Liver (tissue), 3 donors: ENCODE data around the gene RBM6.

ENCODE experiments used
- ATF3 ChIP-seq: IDR thresholded peaks from 2 replicates; pipeline ENCODE4 v1.6.1; 2016; ENCODE audit warnings: antibody characterized with exemption
- CTCF ChIP-seq: fragments of 150-350 bp; IDR thresholded peaks from 2 replicates; pipeline ENCODE4 v1.5.1; 2017; ENCODE audit warnings: improper control_type of control experiment, low read depth, low read length; ENCODE audit not compliant: missing input control
- EGR1 ChIP-seq, 2 donors: IDR thresholded peaks; 2 replicates each; pipeline ENCODE4 v1.6.1; 2016 to 2018; ENCODE audit warnings: antibody characterized with exemption in 2 of 2, low read depth in 2 of 2
- GABPA ChIP-seq, 2 donors: IDR thresholded peaks in 1 of 2; conservative IDR thresholded peaks in 1 of 2; 2 replicates each; pipeline ENCODE4 v1.6.1; 2016; ENCODE audit warnings: antibody characterized with exemption in 2 of 2, mild to moderate bottlenecking in 1 of 2, moderate library complexity in 1 of 2
- HNF4A ChIP-seq, 2 donors: conservative IDR thresholded peaks; 2 replicates each; pipeline ENCODE4 v1.6.1; 2016; ENCODE audit warnings: antibody characterized with exemption in 2 of 2, mild to moderate bottlenecking in 2 of 2
- JUND ChIP-seq, 2 donors: IDR thresholded peaks; 2 replicates each; pipeline ENCODE4 v1.6.1; 2016; ENCODE audit warnings: antibody characterized with exemption in 2 of 2
- MAX ChIP-seq: IDR thresholded peaks from 2 replicates; pipeline ENCODE4 v1.6.1; 2016; ENCODE audit warnings: antibody characterized with exemption
- RAD21 ChIP-seq, 2 donors: IDR thresholded peaks; 2 replicates each; pipeline ENCODE4 v1.6.1; 2016; ENCODE audit warnings: antibody characterized with exemption in 2 of 2, mild to moderate bottlenecking in 2 of 2
- REST ChIP-seq: IDR thresholded peaks from 2 replicates; pipeline ENCODE4 v1.6.1; 2016; ENCODE audit warnings: antibody characterized with exemption, mild to moderate bottlenecking
- SP1 ChIP-seq: IDR thresholded peaks from 2 replicates; pipeline ENCODE4 v1.6.1; 2018; ENCODE audit warnings: antibody characterized with exemption, mild to moderate bottlenecking
- TAF1 ChIP-seq: conservative IDR thresholded peaks from 2 replicates; pipeline ENCODE4 v1.6.1; 2016; ENCODE audit warnings: antibody characterized with exemption, mild to moderate bottlenecking
- YY1 ChIP-seq: IDR thresholded peaks from 2 replicates; pipeline ENCODE4 v1.6.1; 2016; ENCODE audit warnings: antibody characterized with exemption, mild to moderate bottlenecking
- ZBTB33 ChIP-seq: IDR thresholded peaks from 2 replicates; pipeline ENCODE4 v1.6.1; 2016; ENCODE audit warnings: antibody characterized with exemption
- donor health status: healthy.
- donor health status: healthy.

- TF ChIP-seq CTCF (no peak), HNF4A (conservative IDR thresholded peaks at IDR 0.05) (no peak), YY1 (no peak), MAX (no peak), EGR1 (IDR thresholded peaks at IDR 0.05; ENCODE audit: low read depth in 2 of 2) (no peak), RAD21 (IDR thresholded peaks at IDR 0.05) (no peak), JUND (IDR thresholded peaks at IDR 0.05) (no peak), ATF3 (no peak), SP1 (no peak), REST (no peak), TAF1 (no peak), GABPA (IDR thresholded peaks at IDR 0.05 in 1 of 2, conservative IDR thresholded peaks at IDR 0.05 in 1 of 2) (no peak), ZBTB33 (no peak)
Measured at GRCh38 chr3:50090984-50091383, 151.0 kb downstream of the RBM6 start.
